NOMO-1 (cell line): ENCODE results near the gene DENND1A.

Source experiments
- DNase-seq, 2 experiments: peaks; one replicate each; lab custom pipeline; 2025; ENCODE audit not compliant: unreplicated experiment in 2 of 2; lab: John Stamatoyannopoulos, UW

The DENND1A gene

DNA sequence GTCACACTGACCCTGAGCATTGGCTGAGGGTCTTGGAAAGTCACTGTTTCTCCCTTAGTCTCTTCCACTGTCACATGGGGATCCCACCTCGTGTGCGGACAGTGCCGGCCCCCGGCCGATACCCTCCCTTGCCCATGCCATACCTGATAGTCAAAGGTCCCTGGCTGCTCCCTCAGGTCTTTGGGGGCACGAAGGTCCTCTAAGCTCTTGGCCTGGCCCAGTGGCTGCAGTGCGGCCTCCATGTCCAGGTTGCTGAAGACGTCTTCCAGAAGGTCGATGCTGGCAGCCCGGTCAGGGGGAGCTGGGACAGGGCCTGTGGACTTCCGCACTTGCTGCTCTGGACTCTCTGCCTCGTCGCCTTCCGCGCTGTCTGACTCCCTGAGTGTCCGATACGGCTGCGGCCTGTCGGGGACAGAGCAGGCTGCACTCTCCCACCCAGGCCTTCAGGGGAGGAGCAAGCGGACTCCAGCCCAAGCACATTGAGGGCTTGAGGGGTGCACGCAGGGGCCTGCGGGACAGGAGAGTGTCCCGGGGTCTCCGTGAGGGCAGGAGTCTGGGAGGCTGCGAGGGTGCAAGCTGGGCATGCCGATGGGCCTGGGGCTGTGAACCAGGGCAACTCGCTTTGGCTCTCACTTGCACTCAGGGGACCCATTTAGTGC lies 546.3 kb downstream of the DENND1A start:
- no peak for DNase-seq

DNA sequence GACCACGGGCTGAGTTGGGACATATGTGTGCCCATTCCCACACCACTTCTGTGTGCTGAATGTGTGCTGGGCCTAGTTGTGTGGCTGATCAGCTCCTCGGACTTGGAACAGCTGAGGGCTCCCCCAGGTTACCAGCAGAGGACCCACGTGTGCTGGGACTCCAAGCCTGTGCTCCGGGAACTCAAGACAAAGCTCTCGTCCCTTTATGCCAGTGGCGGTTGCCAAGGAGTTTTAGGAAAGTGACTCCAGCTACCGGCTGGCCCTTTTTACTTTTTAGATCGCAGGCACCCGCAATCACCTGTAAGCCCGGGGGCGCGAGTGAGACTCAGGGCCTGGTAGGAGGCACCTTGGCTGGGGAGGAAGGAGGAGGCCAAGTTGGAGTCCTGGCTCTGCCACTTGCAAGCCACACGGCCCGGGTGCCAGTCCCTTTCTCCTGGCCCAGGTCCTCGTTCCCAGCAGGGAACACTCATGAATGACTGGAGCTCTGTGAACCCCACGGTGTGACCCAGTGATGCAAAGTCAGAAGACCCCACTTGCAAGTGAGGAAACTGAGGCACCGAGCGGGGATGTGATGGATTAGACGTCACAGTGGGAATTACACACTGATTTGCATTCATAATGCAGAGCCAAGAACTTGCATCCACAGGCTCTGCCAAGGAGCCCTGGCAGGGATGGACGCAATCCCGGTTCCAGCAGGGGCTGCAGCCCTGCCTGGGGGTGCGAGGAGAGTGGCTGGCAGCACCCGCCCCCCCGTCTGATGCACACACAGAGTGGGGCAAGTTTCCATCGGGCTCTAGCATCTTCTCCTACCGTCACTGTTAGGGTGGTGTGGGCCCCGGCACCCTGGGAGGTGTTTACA lies 547.0 kb downstream of the DENND1A start:
- DNase-seq, result no peak

DNA sequence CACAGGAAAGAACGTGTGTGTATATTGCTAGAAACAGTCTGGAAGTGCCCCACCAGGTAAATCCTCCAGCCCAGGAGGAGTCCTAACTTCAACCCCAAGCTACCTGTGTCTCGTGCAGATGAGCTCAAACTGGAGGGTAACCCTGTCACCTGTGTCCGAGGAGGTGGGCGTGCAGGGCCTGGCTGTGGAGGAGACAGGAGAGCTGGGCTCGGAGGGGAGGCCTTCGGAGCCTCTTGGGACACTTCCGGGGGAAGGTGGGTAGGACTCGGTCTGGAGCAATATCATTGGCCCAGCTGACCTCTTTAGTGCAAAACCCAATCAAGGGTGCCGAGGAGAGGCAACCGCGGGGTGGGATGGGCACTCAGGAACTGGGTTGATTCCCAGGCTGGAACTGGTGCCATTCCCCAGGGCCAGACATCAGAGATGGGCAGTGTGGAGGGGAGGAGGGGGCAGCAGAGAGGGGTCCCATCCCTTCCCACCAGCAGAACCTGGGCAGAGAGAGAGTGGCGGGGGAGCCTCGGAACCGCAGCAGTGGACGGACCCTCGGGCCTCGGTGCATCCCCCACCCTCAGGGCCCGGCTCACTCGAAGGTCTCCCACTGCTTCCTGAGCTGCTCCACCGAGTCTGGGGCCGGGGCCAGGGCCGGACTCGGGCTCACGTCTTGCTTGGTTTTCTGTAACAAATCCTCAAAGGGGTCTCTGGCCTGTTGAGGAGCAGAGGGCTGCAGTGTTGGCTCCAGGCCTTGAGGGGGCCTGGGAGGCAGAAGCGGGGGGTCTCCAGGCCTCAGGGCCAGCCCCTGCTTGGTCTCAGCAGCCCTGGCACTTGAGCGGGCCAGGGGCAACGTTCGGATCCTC lies 548.8 kb downstream of the DENND1A start:
- no peak for DNase-seq

DNA sequence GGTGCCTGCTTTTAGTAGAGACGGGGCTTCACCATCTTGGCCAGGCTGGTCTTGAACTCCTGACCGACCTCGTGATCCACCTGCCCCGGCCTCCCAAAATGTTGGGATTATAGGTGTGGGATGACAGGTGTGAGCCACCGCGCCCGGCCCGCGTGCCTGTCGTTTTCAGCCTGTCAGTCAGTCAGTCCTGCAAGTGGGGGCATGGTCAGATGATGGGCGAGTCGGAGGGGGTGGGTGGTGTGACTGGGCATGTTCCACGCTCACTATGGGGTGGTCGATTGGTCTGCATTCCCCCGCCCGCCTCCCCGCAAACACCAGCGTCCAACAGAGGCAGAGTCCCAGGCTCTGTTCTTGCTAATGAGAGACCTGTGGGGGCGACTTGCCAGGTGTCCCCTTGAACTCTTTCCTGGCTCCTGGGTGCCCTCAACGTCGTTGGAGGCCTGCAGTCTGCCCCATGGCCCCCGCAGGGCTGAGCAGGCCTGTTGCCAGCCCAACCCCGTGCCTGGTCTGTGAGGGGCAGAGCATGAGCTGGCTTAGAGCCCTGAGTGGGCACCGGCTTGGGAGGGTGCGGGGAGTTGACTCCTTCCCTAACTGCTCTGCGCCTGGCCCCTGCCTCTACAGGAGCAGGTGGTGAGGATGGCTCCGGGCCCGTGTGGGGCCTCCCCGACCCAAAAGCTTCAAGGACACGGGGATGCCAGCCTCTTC lies 550.8 kb downstream of the DENND1A start:
- DNase-seq, result no peak

DNA sequence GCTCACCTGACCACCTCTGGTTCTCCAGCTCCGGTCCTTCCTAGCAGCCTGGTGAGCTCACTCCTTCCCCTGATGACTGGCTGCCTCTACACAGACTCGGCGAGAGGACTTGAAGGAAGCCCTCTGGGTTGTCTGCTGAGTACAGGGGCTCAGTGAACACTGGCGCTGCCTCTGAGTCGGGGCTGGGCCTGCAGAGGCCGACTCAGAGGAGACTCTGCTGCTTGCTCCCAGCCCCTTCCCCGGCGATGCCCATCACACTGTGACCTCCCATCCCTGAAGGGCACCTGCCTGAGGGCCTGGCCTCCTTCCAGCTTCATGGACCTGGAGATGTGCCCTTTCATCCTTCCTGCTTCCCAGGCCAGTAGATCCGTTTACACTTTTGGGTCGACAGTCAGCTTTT lies 551.9 kb downstream of the DENND1A start:
- DNase-seq, result no peak

DNA sequence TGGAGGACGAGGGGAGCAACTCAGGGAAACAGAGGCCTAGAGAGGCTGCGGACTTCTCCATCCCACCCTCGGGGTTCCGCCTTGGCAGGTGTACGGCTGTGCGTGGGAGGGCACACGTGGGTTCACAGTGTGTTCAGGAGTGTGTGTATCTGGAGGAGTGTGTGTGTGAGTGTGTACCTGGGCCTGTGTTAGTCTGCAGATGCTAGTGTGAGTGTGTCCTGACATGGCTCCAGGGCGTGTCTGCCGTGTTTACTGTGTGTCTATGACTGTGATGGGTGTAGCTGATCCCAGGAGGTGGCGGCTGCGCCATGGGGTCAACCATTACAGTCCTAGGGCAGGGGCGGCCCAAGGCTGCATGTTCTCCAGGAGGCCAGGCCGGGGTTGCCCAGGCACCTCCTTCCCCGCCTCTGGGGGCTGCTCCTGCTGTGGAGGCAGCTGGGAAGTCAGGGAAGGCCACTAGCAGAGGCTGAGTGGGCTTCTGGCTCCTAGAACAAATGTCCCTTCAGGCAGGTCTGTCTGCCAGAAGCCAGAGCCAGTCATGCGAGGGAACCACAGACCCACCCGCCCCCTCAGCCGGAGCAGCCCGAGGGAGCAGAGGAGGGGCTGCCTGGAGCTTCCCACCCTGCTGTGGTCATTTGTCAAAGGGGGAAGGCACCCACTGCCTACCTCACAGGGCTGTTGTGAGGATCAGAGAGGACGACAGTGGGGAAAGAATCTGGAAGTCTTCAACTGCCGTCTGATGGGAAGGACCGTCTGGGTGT lies 552.5 kb downstream of the DENND1A start:
- DNase-seq, result no peak

DNA sequence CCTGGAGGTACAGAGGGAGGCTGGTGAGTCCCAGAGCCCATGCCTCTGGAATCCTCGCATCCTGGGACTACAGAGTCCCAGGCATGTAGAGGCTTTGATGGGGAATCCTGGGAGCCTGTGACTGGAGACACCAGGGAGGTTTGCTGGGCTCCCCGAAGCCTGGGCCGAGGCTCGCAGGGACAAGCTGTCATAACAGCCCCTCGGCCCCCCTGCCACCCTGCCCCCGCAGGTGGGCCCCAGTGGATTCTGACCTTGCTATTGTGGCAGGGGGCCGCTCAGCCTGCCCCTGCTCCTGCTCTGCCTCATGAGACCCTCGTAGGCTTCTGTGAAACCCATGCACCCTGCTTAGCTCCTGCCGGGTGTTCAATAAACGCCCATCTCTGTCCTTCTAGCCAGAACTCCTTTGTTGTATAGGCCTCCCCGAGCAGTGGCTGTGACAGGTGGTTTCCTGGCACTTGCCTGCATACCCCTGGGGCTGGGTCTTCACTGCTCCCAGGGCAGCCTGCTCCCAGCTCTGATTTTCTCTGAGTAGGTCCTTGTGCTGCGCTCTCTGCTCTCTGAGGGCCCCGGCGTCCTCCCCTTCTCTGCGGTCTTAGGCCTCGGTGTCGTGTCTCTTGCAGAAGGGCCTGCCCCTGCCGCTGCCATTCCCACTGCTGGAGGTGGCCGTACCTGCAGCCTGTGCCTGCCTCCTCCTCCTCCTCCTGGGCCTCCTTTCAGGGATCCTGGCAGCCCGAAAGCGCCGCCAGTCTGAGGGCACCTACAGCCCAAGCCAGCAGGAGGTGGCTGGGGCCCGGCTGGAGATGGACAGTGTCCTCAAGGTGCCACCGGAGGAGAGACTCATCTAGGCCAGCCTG lies 553.5 kb downstream of the DENND1A start:
- DNase-seq, result no peak

DNA sequence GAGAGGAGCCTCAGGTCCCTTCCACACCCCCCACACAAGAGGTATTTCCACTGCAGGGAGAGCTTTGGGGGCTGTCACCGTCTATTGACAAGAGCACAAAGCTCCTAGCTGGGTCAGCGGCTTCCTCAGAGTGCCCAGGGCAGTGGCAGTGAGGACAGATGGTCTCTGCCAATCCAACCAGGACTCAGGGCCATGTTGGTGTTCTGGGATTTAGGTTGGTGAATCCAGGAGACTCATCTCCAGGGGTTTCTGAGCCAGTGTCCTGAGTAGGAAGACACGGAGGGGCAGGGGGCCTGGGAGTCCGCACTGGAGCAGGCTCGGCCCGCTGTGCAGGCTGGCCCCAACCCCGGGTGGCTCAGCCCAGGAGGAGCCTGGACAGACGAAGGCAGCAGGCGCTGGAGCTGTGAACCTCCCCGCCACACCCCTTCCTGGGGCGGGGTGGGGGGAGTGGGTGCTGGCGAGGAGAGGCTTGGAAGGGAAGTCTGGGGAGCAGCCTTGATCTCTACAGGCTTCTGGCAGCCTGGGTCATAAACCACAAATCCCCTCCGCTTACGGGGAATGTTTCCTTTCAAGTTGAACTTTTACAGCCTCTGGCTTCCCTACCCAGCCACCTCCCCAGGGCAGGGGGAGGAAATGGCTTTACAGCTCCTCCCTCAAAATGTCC lies 554.3 kb downstream of the DENND1A start:
- no peak for DNase-seq

DNA sequence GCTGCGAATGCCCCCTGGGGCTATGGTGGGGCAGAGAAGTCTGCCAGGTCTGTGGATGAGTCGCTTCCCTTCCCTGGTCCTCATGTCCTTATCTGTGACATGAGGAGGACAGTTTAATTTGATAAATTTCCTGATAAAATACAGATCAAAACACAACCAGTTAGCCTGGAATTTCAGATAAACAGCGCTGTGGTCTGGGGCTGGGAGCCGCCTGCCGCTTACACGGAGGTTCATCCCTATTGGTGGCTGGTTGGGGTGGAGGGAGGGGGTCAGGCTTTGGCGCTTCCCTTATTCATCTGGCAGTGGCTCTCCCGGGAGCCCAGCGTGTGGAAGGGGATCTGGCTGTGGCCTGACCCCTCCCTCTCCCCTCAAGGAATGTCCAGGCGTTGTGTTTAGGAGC lies 556.0 kb downstream of the DENND1A start:
- DNase-seq, result no peak

DNA sequence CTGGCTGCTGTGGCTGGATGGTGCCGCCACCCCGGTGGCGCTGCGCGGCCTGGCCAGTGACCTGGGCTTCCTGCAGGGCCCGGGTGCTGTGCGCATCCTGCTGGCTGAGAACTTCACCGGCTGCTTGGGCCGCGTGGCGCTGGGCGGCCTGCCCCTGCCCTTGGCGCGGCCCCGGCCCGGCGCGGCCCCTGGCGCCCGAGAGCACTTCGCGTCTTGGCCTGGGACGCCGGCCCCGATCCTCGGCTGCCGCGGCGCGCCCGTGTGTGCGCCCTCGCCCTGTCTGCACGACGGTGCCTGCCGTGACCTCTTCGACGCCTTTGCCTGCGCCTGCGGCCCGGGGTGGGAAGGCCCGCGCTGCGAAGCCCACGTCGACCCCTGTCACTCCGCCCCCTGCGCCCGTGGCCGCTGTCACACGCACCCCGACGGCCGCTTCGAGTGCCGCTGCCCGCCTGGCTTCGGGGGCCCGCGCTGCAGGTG lies 556.4 kb downstream of the DENND1A start:
- no peak for DNase-seq

DNA sequence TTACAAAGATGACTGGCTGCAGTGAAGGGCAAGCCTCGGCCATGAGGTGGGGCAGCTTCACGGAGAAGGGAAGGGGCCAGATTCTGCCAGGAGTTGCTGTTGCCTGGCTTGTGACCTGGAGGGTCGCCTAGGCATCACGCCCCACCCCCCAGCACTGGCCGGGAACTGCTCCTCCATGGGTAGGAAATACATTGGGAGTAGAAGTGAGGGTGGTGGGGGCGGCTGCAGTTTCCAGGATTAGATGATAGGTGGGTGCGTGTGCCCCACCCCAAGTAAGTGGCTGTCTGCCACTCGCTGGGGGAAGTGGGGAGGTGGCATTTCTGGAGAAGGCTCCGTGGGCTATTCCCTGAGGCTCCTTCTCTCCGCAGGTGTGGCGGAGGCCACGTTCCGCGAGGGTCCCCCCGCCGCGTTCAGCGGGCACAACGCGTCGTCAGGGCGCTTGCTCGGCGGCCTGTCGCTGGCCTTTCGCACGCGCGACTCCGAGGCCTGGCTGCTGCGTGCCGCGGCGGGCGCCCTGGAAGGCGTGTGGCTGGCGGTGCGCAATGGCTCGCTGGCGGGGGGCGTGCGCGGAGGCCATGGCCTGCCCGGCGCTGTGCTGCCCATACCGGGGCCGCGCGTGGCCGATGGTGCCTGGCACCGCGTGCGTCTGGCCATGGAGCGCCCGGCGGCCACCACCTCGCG lies 557.0 kb downstream of the DENND1A start:
- no peak for DNase-seq

DNA sequence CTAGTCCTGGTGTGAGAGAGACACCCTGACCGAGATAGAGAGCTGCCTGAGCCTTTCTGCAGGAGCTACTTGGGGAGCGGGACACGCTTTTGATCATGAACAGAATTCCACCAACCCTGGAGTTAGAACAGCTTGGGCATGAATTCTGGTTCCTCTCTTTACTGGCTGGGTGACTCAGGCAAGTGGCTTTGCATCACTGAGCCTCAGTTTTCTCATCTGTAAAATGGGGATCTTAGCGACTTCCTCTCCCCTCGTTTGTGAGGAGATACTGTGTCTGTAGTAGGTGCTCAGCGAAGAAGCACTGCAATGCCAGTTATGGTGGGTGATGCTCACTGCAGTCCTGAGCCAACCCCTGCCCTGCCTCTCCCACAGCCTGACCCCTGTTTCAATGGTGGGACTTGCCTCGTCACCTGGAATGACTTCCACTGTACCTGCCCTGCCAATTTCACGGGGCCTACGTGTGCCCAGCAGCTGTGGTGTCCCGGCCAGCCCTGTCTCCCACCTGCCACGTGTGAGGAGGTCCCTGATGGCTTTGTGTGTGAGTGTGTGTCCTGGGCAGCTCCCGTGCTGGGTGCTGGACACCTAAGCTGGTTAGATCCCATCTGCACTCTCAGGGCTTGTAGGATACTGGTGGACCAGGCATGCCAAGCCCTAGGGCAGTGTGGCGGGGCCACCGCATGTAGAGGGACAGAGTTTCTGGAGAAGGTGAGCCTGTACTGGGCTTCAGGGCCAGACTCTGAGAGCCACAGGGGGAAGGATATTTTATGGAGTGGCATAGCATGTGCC lies 557.9 kb downstream of the DENND1A start:
- DNase-seq, result no peak

DNA sequence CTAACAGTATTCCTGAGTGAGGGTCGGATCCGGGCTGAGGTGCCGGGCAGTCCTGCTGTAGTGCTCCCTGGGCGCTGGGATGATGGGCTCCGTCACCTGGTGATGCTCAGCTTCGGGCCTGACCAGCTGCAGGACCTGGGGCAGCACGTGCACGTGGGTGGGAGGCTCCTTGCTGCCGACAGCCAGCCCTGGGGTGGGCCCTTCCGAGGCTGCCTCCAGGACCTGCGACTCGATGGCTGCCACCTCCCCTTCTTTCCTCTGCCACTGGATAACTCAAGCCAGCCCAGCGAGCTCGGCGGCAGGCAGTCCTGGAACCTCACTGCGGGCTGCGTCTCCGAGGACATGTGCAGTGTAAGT lies 558.7 kb downstream of the DENND1A start:
- no peak for DNase-seq

DNA sequence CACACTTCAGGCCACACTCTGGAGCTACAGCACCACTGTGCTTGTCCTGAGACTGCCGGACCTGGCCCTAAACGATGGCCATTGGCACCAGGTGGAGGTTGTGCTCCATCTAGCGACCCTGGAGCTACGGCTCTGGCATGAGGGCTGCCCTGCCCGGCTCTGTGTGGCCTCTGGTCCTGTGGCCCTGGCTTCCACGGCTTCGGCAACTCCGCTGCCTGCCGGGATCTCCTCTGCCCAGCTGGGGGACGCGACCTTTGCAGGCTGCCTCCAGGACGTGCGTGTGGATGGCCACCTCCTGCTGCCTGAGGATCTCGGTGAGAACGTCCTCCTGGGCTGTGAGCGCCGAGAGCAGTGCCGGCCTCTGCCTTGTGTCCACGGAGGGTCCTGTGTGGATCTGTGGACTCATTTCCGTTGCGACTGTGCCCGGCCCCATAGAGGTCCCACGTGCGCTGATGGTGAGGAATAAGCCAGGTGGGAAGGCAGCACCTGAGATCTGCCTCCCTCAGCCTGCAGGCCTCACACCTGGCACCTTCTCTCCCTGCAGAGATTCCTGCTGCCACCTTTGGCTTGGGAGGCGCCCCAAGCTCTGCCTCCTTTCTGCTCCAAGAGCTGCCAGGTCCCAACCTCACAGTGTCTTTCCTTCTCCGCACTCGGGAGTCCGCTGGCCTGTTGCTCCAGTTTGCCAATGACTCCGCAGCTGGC lies 559.2 kb downstream of the DENND1A start:
- DNase-seq, result no peak

DNA sequence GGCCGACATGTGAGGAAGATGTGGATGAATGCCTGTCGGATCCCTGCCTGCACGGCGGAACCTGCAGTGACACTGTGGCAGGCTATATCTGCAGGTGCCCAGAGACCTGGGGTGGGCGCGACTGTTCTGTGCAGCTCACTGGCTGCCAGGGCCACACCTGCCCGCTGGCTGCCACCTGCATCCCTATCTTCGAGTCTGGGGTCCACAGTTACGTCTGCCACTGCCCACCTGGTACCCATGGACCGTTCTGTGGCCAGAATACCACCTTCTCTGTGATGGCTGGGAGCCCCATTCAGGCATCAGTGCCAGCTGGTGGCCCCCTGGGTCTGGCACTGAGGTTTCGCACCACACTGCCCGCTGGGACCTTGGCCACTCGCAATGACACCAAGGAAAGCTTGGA lies 559.8 kb downstream of the DENND1A start:
- DNase-seq, result no peak

DNA sequence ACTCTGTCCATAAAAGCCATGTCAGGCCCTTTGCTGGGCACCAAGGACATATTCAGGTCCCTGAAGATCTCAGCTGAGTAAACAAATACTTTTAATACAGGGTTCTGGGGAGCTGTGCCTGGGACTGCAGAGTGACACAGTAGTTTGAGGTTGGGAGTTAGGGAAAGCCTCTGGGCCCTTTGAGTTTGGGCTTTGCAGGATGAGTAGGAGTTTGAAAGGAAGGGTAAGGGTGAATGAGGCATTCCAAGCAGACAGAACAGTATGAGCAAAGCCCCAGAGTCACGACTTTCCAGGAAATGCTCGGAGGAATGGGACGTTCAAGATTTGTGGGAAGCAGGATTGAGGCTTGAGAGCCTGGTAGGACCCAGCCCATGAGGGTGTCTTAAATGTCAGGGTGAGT lies 560.6 kb downstream of the DENND1A start:
- DNase-seq, result no peak
